Right lobe of liver (tissue), 6 donors: ENCODE measurements around the gene MYH9. TPM values are rescaled to one million over a fixed set of nuclear protein-coding genes. Genes with fewer than 3 reads are reported as not detected.

Experiments
- ATAC-seq, 4 donors: fragments of 200-7000 bp; cut with Tn5 transposase; one replicate each; pipeline ENCODE4 v1.9.1; 2020; ENCODE audit warnings: mild to moderate bottlenecking in 4 of 4, moderate library complexity in 4 of 4
- DNase-seq, 3 donors: peaks; one replicate each; pipeline ENCODE4 v3.0.0-alpha.2; 2020
- H3K27ac ChIP-seq, 3 donors: fragments of 200-600 bp; one replicate each; pipeline ENCODE4 v1.8.0; 2022
- H3K27me3 ChIP-seq, 2 donors: fragments of 200-600 bp; one replicate each; pipeline ENCODE4 v1.8.0; 2022
- H3K36me3 ChIP-seq, 4 donors: fragments of 200-600 bp; sonication (generic) in 1 of 4; one replicate each; pipeline versions ENCODE4 v1.5.1 to v1.8.0; 2017 to 2022; ENCODE audit warnings: control low read depth in 1 of 4
- H3K4me1 ChIP-seq, 4 donors: fragments of 200-600 bp; sonication (generic) in 1 of 4; one replicate each; pipeline versions ENCODE4 v1.5.1 to v1.8.0; 2017 to 2022; ENCODE audit warnings: control low read depth in 1 of 4
- H3K4me3 ChIP-seq, 3 donors: fragments of 200-600 bp; one replicate each; pipeline ENCODE4 v1.8.0; 2022
- H3K9me3 ChIP-seq, 4 donors: fragments of 200-600 bp; sonication (generic) in 1 of 4; one replicate each; pipeline versions ENCODE4 v1.5.1 to v1.8.0; 2017 to 2022; ENCODE audit warnings: control low read depth in 1 of 4
- CTCF ChIP-seq, 4 donors: fragments of 200-600 bp in 3 of 4; fragments of 450-650 bp in 1 of 4; IDR thresholded peaks; one replicate each; pipeline versions ENCODE4 v1.5.1 to v1.8.0; 2016 to 2022; ENCODE audit warnings: antibody characterized with exemption in 4 of 4, mild to moderate bottlenecking in 2 of 4
- POLR2A ChIP-seq: fragments of 450-650 bp; IDR thresholded peaks from one replicate; pipeline ENCODE4 v1.6.1; 2017; ENCODE audit warnings: antibody characterized with exemption, mild to moderate bottlenecking
- WGBS: methylation state at CpG from one replicate; pipeline ENCODE4 v1.1.6; 2018; ENCODE audit warnings: low coverage, low lambda C conversion rate; ENCODE audit not compliant: insufficient coverage; ENCODE audit errors: missing lambda C conversion rate; 5-methylcytosine and 5-hydroxymethylcytosine counted together
- intact Hi-C, 2 donors: fragments of 100-400 bp; cut with DNase I; formaldehyde crosslinking; loops; one replicate each; pipeline versions ENCODE4 v1.11.2 to v1.14.1; 2022
- total RNA-seq, 6 experiments: library from RNA; depleted of rRNA in 2 of 6; stranded (reverse); fragments of >200 nt in 2 of 6; fragmentation: NEBNext Ultra II Directional in 3 of 6; extraction: Animal tissue kit (Norgen Biotek cat#: 25700) in 3 of 6; gene quantifications; one replicate each; pipeline versions ENCODE4 v1.1.0 to v1.2.4, GENCODE V29; 2016 to 2023
- donor health status: DM: no; HTN: yes; CAD: no.
- donor health status: DM: no; HTN: no; CAD: no.
- donor health status: DM: no; HTN: no; CAD: no.
- donor health status: DM: no; HTN: yes; CAD: no.
- donor health status: DM: no; HTN: yes; CAD: no.

The MYH9 gene
- total RNA-seq, 6 experiments from 2014 or later: 168 to 435 (median 222) TPM

GRCh38 chr22:36289406-36289870, 98.3 kb downstream of the MYH9 start:
- DNase-seq (no peak), ATAC-seq (no peak)
- Histone ChIP-seq H3K9me3 (no peaks in the 10 kb centered on the region), H3K36me3 (peaks cover 46 to 78% (median 62%) of the 10 kb centered on the region in 4 donors), H3K27me3 (no peaks in the 10 kb centered on the region), H3K4me3 (no peak overlapping the region), H3K4me1 (peaks cover 0 to 16% (median 8%) of the 10 kb centered on the region in 4 donors), H3K27ac (no peak overlapping the region)
- TF ChIP-seq POLR2A (no peak), CTCF (IDR thresholded peaks at IDR 0.05) (no peak)
- WGBS: 49% methylated on average over 2 of the region's 7 CpGs
- intact Hi-C loops: loop anchor here (5.0 to 10.0 kb wide), 3 partner anchors 55 to 142 kb away; partner anchors contain the start of gene APOL2 (in 2 of the 2)

DNA sequence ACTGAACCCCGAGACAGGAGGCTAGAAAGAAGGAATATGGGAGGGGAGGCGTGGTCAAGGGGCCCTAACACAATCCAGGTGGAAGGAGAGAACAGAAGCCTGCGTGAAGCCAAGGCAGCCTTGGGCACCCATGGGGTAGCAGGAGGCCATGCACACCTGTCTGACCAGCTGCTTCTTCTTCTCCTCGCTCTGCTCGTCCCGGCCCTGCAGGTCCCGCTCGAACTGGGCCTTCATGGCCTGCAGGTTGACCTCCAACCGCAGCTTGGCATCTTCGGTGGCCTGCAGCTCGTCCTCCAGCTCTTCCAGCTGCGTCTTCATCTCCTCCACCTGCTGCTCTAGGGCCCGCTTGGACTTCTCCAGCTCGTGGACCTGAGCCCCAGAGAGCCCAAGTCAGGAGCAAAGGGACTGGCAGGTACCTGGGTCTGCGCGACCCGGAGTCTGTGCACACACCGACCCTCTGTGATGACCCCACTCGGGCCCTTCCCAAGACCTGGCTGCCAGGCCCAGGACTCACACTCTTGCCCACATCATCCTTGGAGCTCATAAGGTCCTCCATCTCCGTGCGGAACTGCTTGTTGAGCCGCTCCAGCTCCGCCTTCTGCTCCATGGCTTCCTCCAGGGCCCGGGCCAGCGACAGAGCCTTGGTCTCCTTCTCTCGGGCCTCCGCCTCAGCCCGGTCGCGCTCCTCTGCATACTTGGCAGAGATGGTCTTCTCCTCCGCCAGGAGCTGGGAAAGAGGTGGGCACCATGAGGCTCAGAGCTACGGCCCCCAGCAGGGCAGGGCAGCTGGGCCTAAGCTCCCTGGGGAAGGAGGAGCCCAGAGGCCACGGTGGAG, 99.0 kb downstream of the MYH9 start:
- WGBS: 91% methylated on average over 10 of the region's 33 CpGs
- intact Hi-C loops: loop anchor here (5.0 to 10.0 kb wide), 3 partner anchors 54 to 141 kb away; partner anchors contain the start of gene APOL2 (in 2 of the 2)
- H3K36me3 ChIP-seq: peaks cover 43 to 78% (median 60%) of the 10 kb centered on the region in 4 donors
- H3K9me3 ChIP-seq: no peaks in the 10 kb centered on the region
- H3K27ac ChIP-seq: no peak overlapping the region
- TF ChIP-seq POLR2A (no peak), CTCF (IDR thresholded peaks at IDR 0.05) (no peak)
- no peak for ATAC-seq
- peak in 1 of 3 donors; percentile 18 for DNase-seq
- H3K27me3 ChIP-seq: no peaks in the 10 kb centered on the region
- H3K4me1 ChIP-seq: peaks cover 0 to 16% (median 8%) of the 10 kb centered on the region in 4 donors
- H3K4me3 ChIP-seq: no peak overlapping the region

DNA sequence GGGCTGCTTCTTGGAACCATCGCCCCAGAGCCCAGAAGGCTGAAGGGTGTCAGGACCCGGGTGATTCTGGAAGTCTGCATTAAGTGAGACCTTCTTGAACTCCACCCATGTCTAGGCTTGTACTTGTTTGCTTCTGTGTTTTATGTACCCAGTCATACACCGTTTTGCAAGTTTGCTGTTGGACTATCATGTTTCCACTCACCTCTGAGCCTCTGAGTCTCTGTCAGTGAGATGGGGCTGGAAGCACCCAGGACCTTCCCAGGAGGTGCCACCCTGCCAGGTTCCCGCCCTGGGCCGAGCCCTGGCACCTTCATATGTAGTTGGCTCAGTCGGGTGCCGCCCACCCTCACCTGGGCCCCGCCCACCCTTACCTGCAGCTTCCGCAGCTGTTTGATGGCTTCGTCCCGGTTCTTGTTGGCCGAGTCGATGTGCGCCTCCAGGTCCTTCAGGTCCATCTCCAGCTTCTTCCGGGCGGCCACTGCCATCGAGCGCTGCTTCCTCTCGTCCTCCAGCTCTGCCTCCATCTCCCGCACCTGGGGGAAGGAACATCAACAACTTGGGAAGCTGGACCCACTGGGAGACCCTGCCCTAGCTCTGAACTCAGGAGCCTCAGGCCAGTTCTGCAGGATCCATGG, 99.8 kb downstream of the MYH9 start:
- no peak for TF ChIP-seq CTCF (IDR thresholded peaks at IDR 0.05)
- no peak for TF ChIP-seq POLR2A
- Histone ChIP-seq H3K27ac (no peak overlapping the region), H3K36me3 (peaks cover 40 to 78% (median 58%) of the 10 kb centered on the region in 4 donors), H3K9me3 (no peaks in the 10 kb centered on the region), H3K4me1 (peaks cover 0 to 16% (median 8%) of the 10 kb centered on the region in 4 donors), H3K27me3 (no peaks in the 10 kb centered on the region), H3K4me3 (no peak overlapping the region)
- DNase-seq (peak in 1 of 3 donors; percentile 21), ATAC-seq (no peak)
- 79% methylated on average over 15 of the region's 20 CpGs for WGBS
- intact Hi-C loops: loop anchor here (5.0 to 10.0 kb wide), 3 partner anchors 53 to 141 kb away; partner anchors contain the start of gene APOL2 (in 2 of the 2)

- Histone ChIP-seq H3K9me3 (no peaks in the 10 kb centered on the region), H3K27ac (peak overlapping the region in 2 of 3 donors; percentile 61 to 66), H3K4me3 (no peak overlapping the region), H3K27me3 (no peaks in the 10 kb centered on the region), H3K36me3 (peaks cover 36 to 80% (median 57%) of the 10 kb centered on the region in 4 donors), H3K4me1 (peaks cover 0 to 16% (median 8%) of the 10 kb centered on the region in 4 donors)
- DNase-seq: peak; percentile 69 to 85 (median 84)
- intact Hi-C loops: loop anchor here (5.0 to 10.0 kb wide), 3 partner anchors 52 to 139 kb away; partner anchors contain the start of gene APOL2 (in 2 of the 2)
- no peak for TF ChIP-seq POLR2A
- TF ChIP-seq CTCF (IDR thresholded peaks at IDR 0.05): peak; percentile 80 to 98 (median 94)
- WGBS: 23% methylated on average over 6 of the region's 28 CpGs
- peak; percentile 75 to 91 (median 90) for ATAC-seq
These were observed 101.4 kb downstream of the MYH9 start for GRCh38 chr22:36286096-36286957.
